Measurements from ENCODE around the gene ADAMTSL5. TPM values are rescaled to one million over a fixed set of nuclear protein-coding genes. Genes with fewer than 3 reads are reported as not detected.

Gene ADAMTSL5
- total RNA-seq, 4 donors from 2014 or later: 0.83 to 4.1 (median 2.4) TPM

- TF ChIP-seq POLR2A (IDR thresholded peaks at IDR 0.05) (no peak), POLR2AphosphoS5 (IDR thresholded peaks at IDR 0.05) (no peak), EP300 (IDR thresholded peaks at IDR 0.05) (no peak)
- TF ChIP-seq, protein P1, sequence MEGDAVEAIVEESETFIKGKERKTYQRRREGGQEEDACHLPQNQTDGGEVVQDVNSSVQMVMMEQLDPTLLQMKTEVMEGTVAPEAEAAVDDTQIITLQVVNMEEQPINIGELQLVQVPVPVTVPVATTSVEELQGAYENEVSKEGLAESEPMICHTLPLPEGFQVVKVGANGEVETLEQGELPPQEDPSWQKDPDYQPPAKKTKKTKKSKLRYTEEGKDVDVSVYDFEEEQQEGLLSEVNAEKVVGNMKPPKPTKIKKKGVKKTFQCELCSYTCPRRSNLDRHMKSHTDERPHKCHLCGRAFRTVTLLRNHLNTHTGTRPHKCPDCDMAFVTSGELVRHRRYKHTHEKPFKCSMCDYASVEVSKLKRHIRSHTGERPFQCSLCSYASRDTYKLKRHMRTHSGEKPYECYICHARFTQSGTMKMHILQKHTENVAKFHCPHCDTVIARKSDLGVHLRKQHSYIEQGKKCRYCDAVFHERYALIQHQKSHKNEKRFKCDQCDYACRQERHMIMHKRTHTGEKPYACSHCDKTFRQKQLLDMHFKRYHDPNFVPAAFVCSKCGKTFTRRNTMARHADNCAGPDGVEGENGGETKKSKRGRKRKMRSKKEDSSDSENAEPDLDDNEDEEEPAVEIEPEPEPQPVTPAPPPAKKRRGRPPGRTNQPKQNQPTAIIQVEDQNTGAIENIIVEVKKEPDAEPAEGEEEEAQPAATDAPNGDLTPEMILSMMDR (IDR thresholded peaks at IDR 0.05): no peak
Observed at GRCh38 chr19:1525343-1525742, 12.5 kb upstream of the ADAMTSL5 start.

DNA sequence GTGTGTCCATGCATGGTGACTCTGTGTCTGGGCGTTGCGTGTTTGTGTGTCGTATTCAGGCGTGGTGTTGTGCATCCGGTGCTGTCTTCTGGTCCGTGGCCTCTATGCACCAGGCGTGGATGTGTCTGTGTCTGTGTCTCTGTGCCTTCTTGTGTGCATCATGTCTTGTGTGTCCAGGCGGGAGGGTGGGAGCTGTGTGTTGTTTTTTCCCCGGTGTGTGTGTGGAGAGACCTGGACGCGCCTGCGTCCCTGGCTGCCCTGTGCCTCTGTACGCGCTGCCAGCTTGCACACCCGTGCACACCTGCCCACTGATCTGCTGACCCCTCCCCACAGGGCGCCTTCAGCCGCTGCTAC is 12.1 kb upstream of the ADAMTSL5 start:
- Histone ChIP-seq H3K27ac (no peak overlapping the region), H3K36me3 (no peaks in the 10 kb centered on the region), H3K27me3 (peaks cover 81% of the 10 kb centered on the region), H3K4me3 (no peak overlapping the region), H3K9me3 (no peaks in the 10 kb centered on the region), H3K4me1 (peaks cover 13% of the 10 kb centered on the region)
- WGBS: 64% methylated on average over 6 of the region's 17 CpGs
- DNase-seq (ENCODE audit: low spot score in 2 of 2): no peak
- TF ChIP-seq, protein P1 (IDR thresholded peaks at IDR 0.05): no peak
- no peak for TF ChIP-seq EP300 (IDR thresholded peaks at IDR 0.05)
- TF ChIP-seq POLR2AphosphoS5 (IDR thresholded peaks at IDR 0.05): no peak
- no peak for TF ChIP-seq POLR2A (IDR thresholded peaks at IDR 0.05)

More at GRCh38 chr19:1525343-1525742, 12.5 kb upstream of the ADAMTSL5 start:
- Histone ChIP-seq H3K9me3 (no peaks in the 10 kb centered on the region), H3K4me3 (no peak overlapping the region), H3K4me1 (peaks cover 13% of the 10 kb centered on the region), H3K27ac (no peak overlapping the region), H3K27me3 (peaks cover 83% of the 10 kb centered on the region), H3K36me3 (no peaks in the 10 kb centered on the region)
- 70% methylated on average over 9 of the region's 31 CpGs for WGBS
- DNase-seq (ENCODE audit: low spot score in 2 of 2): no peak

- no peak for DNase-seq (ENCODE audit: low spot score in 2 of 2)
- no peaks in the 10 kb centered on the region for H3K9me3 ChIP-seq
- 9% methylated on average over 19 of the region's 49 CpGs for WGBS
- H3K36me3 ChIP-seq: no peaks in the 10 kb centered on the region
- no peak overlapping the region for H3K27ac ChIP-seq
- TF ChIP-seq, protein P1 (IDR thresholded peaks at IDR 0.05): no peak
- TF ChIP-seq POLR2A (IDR thresholded peaks at IDR 0.05): no peak
- no peak for TF ChIP-seq POLR2AphosphoS5 (IDR thresholded peaks at IDR 0.05)
- TF ChIP-seq EP300 (IDR thresholded peaks at IDR 0.05): no peak
- H3K27me3 ChIP-seq: peaks cover 76% of the 10 kb centered on the region
- peak overlapping the region; percentile 46 for H3K4me3 ChIP-seq
- H3K4me1 ChIP-seq: peaks cover 13% of the 10 kb centered on the region
Observed at GRCh38 chr19:1524287-1524971, 11.6 kb upstream of the ADAMTSL5 start.

DNA sequence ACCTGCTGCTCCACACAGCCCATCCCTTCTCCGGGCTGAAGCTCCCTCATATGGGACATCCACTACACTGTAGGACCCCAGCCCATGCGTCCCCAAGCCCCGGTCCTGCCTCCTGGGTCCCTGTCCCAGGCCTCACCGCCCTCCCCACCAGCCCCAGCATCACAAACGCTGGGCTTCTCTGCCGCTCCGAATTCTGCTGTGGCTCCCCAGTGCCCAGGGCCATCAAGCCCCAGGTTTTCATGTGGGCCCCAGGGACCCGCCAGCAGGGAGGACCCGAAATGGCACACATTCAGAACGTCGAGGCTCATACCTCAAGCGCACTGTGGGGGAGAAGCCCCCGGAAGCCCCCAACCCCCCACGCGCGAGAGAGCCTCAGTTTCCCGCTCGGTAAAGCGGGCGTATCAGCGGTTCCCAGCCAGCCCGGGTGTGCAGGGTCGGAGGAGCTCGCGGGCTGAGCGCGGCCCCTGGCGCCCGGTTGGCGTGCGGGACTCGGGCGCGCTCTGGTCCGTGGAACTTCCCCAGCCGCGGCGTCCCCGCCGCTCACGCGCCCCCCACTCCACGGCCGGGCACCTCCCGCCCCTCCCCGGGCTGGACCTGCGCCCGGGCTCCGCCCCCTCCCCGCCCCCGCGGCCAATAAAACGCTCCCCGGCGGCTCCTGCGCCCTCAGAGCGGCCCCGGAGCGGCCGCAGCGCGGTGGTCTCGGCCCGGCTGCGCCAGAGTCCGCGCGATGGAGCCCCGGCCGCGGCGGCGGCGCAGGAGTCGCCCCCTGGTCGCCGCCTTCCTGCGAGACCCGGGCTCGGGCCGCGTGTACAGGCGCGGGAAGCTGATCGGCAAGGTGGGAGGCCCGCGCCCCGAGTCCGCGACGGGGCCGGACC is 10.8 kb upstream of the ADAMTSL5 start, which contains the start of gene PLK5:
Gene PLK5, plus strand, starts transcription at position 666 of the 875 bp plus-strand sequence. CDS start 2,920 bp downstream, outside the sequence.
- H3K27me3 ChIP-seq: peaks cover 68% of the 10 kb centered on the region
- DNase-seq (ENCODE audit: low spot score in 2 of 2): no peak

More for the DNA sequence above, 10.8 kb upstream of the ADAMTSL5 start, which contains the start of gene PLK5:
- H3K4me1 ChIP-seq: peaks cover 13% of the 10 kb centered on the region
- no peaks in the 10 kb centered on the region for H3K36me3 ChIP-seq
- no peaks in the 10 kb centered on the region for H3K9me3 ChIP-seq
- TF ChIP-seq, protein P1 (IDR thresholded peaks at IDR 0.05): no peak
- TF ChIP-seq POLR2AphosphoS5 (IDR thresholded peaks at IDR 0.05): no peak
- no peak for TF ChIP-seq POLR2A (IDR thresholded peaks at IDR 0.05)
- no peak for TF ChIP-seq EP300 (IDR thresholded peaks at IDR 0.05)
- 100% methylated on average over 1 of the region's 92 CpGs for WGBS
- H3K27ac ChIP-seq: no peak within 1 kb of the TSS
- peak within 1 kb of the TSS; percentile 46 for H3K4me3 ChIP-seq

Measured in suprapubic skin (tissue), 4 donors.